ENCODE data around the gene SCARF2.

Gene SCARF2

DNA sequence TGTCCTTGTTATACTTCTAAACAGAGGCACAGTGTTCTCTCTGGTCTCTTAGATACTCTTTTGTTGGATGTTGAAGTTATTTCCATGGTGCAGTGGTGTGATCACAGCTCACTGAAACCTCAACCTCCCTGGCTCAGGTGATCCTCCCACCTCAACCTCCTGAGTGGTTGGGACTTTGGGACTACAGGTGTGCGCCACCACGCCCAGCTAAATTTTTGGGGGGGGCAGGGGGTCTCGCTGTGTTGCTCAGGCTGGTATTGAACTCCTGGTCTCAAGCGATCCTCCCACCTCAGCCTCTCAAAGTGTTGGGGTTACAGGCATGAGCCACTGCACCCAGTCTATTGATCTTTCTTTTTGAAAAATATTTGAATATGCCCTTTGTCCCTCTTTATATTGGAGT, 28.7 kb downstream of the SCARF2 start:
- H3K27ac ChIP-seq (ENCODE audit: low read length), result no peak overlapping the region
- H3K36me3 ChIP-seq (replicated peaks; ENCODE audit: low read depth, low read length), result peaks cover under 1% of the 10 kb centered on the region
- TF ChIP-seq EZH2phosphoT487 (IDR thresholded peaks at IDR 0.05; ENCODE audit: low read depth) (no peak), CTCF (IDR thresholded peaks at IDR 0.05; ENCODE audit: low read depth, low read length) (no peak)
- H3K9ac ChIP-seq (ENCODE audit: low read length), result no peak overlapping the region
- no peaks in the 10 kb centered on the region for H3K4me1 ChIP-seq (ENCODE audit: low read length)
- no peak overlapping the region for H3K4me3 ChIP-seq (ENCODE audit: low read length)
- H3K27me3 ChIP-seq (ENCODE audit: low read depth, low read length), result no peaks in the 10 kb centered on the region
- H4K20me1 ChIP-seq (ENCODE audit: insufficient read depth, low read length), result no peaks in the 10 kb centered on the region
- no peaks in the 10 kb centered on the region for H3K9me3 ChIP-seq (ENCODE audit: insufficient read depth, low read length)
- no peak overlapping the region for H3K4me2 ChIP-seq (ENCODE audit: low read length)
- no peak overlapping the region for H2AFZ ChIP-seq (ENCODE audit: low read depth, low read length)
- no peaks in the 10 kb centered on the region for H3K79me2 ChIP-seq (ENCODE audit: low read length)

DNA sequence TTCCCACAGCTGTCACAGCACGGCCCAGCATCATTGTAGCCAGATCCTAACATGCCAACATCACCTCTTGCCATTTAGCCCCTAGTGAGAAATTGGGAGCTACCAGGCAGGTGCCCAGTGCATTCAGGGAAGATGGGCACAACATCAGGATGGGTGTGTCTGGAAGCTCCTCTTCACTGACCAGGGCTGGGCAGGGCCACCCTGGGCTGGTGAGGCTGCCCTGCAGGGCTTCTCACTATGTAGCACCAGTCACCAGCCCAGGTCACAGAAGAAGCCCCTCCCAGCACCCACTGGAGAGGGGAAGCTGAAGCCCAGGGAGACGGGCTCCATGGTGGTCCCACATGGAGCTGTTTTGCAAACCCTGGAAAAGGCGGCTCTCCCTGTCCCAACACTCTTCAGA, 29.8 kb downstream of the SCARF2 start:
- Histone ChIP-seq H3K79me2 (ENCODE audit: low read length) (no peaks in the 10 kb centered on the region), H3K36me3 (replicated peaks; ENCODE audit: low read depth, low read length) (peaks cover 3% of the 10 kb centered on the region), H3K9ac (ENCODE audit: low read length) (no peak overlapping the region), H3K4me1 (ENCODE audit: low read length) (no peaks in the 10 kb centered on the region), H3K27ac (ENCODE audit: low read length) (no peak overlapping the region), H3K9me3 (ENCODE audit: insufficient read depth, low read length) (no peaks in the 10 kb centered on the region), H3K4me3 (ENCODE audit: low read length) (no peak overlapping the region), H3K27me3 (ENCODE audit: low read depth, low read length) (no peaks in the 10 kb centered on the region), H4K20me1 (ENCODE audit: insufficient read depth, low read length) (no peaks in the 10 kb centered on the region), H3K4me2 (ENCODE audit: low read length) (no peak overlapping the region), H2AFZ (ENCODE audit: low read depth, low read length) (no peak overlapping the region)
- TF ChIP-seq EZH2phosphoT487 (IDR thresholded peaks at IDR 0.05; ENCODE audit: low read depth) (no peak), CTCF (IDR thresholded peaks at IDR 0.05; ENCODE audit: low read depth, low read length) (no peak)

DNA sequence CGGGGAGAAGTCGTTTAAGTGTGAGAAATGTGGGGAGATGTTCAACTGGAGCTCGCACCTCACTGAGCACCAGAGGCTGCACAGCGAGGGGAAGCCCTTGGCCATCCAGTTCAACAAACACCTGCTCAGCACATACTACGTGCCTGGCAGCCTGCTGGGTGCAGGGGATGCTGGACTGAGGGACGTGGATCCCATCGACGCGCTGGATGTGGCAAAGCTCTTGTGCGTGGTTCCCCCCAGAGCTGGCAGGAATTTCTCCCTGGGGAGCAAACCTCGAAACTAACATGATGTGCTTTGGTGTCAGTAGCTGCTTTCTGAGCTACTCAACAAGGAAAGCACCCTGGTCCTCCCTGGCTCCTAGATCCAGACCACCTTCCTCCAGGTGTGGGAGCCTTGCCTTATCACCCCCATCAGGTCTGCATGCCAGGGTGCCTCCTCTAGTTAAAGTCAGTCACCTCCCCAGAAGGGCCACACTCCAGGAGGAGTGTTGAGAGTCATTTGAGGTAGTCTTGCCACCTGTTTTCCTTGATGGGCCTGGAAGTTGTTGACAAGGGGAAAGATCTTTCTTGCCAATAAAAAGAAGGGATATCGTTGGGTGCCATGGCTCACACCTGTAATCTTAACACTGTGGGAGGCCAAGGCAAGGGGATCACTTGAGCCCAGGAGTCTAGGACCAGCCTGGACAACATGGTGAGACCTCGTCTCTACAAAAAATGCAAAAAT, 30.8 kb downstream of the SCARF2 start:
- Histone ChIP-seq H3K79me2 (ENCODE audit: low read length) (no peaks in the 10 kb centered on the region), H3K27me3 (ENCODE audit: low read depth, low read length) (no peaks in the 10 kb centered on the region), H2AFZ (ENCODE audit: low read depth, low read length) (no peak overlapping the region), H3K4me3 (ENCODE audit: low read length) (no peak overlapping the region), H4K20me1 (ENCODE audit: insufficient read depth, low read length) (no peaks in the 10 kb centered on the region), H3K36me3 (replicated peaks; ENCODE audit: low read depth, low read length) (peaks cover 3% of the 10 kb centered on the region), H3K4me1 (ENCODE audit: low read length) (no peaks in the 10 kb centered on the region), H3K9ac (ENCODE audit: low read length) (no peak overlapping the region), H3K27ac (ENCODE audit: low read length) (no peak overlapping the region), H3K4me2 (ENCODE audit: low read length) (no peak overlapping the region), H3K9me3 (ENCODE audit: insufficient read depth, low read length) (no peaks in the 10 kb centered on the region)
- TF ChIP-seq CTCF (IDR thresholded peaks at IDR 0.05; ENCODE audit: low read depth, low read length) (no peak), EZH2phosphoT487 (IDR thresholded peaks at IDR 0.05; ENCODE audit: low read depth) (no peak)

DNA sequence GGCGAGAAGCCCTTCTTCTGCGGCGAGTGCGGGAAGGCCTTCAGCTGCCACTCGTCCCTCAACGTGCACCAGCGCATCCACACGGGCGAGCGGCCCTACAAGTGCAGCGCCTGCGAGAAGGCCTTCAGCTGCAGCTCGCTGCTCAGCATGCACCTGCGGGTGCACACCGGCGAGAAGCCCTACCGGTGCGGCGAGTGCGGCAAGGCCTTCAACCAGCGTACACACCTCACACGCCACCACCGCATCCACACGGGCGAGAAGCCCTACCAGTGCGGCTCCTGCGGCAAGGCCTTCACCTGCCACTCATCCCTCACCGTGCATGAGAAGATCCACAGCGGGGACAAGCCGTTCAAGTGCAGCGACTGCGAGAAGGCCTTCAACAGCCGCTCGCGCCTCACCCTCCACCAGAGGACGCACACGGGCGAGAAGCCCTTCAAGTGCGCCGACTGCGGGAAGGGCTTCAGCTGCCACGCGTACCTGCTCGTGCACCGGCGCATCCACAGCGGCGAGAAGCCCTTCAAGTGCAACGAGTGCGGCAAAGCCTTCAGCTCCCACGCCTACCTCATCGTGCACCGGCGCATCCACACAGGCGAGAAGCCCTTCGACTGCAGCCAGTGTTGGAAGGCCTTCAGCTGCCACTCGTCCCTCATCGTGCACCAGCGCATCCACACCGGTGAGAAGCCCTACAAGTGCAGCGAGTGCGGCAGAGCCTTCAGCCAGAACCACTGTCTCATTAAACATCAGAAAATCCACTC, 31.5 kb downstream of the SCARF2 start:
- Histone ChIP-seq H2AFZ (ENCODE audit: low read depth, low read length) (no peak overlapping the region), H3K9ac (ENCODE audit: low read length) (no peak overlapping the region), H3K4me2 (ENCODE audit: low read length) (no peak overlapping the region), H4K20me1 (ENCODE audit: insufficient read depth, low read length) (no peaks in the 10 kb centered on the region), H3K9me3 (ENCODE audit: insufficient read depth, low read length) (no peaks in the 10 kb centered on the region), H3K27ac (ENCODE audit: low read length) (no peak overlapping the region), H3K27me3 (ENCODE audit: low read depth, low read length) (no peaks in the 10 kb centered on the region), H3K4me1 (ENCODE audit: low read length) (no peaks in the 10 kb centered on the region), H3K36me3 (replicated peaks; ENCODE audit: low read depth, low read length) (peaks cover 3% of the 10 kb centered on the region), H3K79me2 (ENCODE audit: low read length) (no peaks in the 10 kb centered on the region), H3K4me3 (ENCODE audit: low read length) (no peak overlapping the region)
- TF ChIP-seq CTCF (IDR thresholded peaks at IDR 0.05; ENCODE audit: low read depth, low read length), result no peak
- TF ChIP-seq EZH2phosphoT487 (IDR thresholded peaks at IDR 0.05; ENCODE audit: low read depth), result no peak

Data from OCI-LY3 (cell line).